Measurements from ENCODE around the gene DENND11. TPM values are rescaled to one million over a fixed set of nuclear protein-coding genes. Genes with fewer than 3 reads are reported as not detected.

DENND11 gene
- total RNA-seq, 1 experiment from 2014 or later: 1.7 TPM

DNA sequence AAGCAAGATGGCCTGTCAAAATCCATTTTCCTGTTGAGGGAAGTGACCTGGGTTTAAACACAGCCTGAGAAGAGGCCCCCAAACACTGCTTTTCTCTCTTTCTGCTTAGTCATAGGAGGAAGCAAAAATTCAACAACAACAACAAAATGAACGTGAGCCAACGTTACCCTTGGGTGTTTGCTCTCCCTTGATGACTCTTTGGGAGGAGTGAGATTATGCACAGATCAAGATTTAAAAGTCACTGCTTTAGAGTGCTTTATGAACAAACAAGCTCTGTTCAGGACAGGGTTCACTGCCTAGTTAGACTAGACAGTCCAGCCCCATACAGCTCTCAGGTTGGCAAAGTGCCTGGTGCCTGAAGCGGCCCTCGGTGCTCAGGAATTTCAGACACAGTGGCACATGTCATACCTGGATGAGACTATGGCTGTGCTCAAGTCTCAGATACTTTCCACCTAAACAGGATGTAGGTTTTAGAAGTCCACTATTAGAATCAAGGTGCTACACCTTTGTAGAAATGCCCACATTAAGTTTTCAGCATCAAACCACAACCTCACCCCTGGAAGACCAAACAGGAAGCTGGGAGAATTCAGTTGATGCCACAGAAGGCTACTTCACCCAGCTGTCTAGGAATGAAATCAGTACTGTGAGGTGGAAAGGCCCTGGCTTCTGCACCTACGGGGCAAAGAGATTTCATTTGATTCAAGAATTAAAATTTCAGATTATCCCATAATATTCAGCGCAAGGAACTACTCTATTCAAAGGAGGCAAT is 38.7 kb downstream of the DENND11 start:
- in situ Hi-C loops (cut with HindIII; ENCODE audit: low pct_unique_long_range_greater_than_20kb, low sequenced_read_pairs): no loop called here
- DNase-seq (ENCODE audit: low read depth): peak; percentile 78

DNA sequence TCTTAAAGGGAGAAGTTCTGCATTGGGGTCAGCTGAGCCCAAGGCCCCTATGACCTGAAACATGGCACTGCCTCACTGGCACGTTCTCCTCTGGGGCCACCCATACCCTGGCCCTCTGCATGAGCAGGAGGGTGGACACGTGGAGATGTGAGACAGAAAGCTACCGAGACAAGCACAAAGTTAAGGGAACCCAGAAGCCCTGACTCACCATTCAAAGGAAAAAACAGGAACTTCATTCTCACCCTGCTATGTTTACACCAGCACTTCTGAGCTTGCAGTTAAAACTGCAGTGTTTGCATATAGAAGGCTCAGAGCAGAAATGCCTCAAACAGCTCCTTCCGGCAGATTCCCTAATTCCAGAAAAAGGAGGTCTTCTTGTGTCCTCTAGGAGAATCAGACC is 41.7 kb downstream of the DENND11 start:
- DNase-seq (ENCODE audit: low read depth): no peak
- in situ Hi-C loops (cut with HindIII; ENCODE audit: low pct_unique_long_range_greater_than_20kb, low sequenced_read_pairs): no loop called here

DNA sequence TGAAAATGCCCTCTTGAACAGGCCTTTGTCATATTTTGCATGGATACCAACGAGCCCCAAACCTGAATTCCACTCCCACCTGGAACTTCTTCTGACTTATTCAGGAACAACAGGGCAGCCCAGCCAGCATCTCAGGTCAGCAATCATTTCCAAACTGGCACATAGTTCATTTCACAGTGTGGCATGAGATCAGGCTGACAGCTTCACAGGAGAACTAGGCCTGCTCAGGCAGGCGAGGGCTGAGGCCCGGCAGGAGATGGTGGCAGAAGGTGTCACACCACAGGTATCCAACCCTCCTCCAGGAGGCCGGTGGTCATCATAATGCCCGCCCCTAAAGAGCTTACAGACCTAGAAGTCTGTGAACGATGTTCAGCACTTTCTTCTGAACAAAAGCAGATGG is 42.5 kb downstream of the DENND11 start:
- DNase-seq (ENCODE audit: low read depth): no peak
- in situ Hi-C loops (cut with HindIII; ENCODE audit: low pct_unique_long_range_greater_than_20kb, low sequenced_read_pairs): no loop called here

DNA sequence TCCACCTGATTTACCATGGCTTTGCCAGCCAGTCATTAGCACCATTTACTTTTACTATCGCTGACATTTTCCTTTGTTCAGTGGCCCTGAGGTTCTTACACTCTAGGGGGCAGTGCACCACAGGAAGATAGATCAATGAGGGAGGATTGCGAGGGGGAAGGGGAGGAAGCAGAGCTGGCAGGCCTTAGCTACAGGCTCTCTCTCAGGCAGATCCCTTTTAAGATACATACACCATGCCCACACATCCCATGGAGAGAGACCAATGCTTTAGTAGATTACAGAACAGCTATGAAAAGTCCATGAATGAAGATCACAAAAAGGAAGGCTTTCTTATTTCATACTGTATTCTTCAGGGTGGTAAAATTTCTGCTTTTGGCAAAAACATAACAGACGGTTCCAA is 47.4 kb downstream of the DENND11 start:
- in situ Hi-C loops (cut with HindIII; ENCODE audit: low pct_unique_long_range_greater_than_20kb, low sequenced_read_pairs): no loop called here

DNA sequence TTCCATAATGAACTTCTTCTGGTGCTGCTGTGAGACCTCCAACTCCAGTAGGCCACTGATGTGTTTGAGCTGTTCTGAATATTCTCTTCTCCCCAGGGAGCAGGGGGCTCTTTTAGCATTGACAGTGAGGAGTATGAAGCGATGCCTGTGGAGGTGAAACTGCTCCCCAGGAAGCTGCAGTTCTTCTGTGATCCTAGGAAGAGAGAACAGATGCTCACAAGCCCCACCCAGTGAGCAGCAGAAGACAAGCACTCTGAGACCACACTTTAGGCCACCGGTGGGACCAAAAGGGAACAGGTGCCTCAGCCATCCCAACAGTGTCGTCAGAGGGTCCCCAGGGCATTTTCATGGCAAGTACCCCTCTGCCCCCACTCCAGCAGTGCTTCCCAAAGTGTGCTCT is 49.3 kb downstream of the DENND11 start:
- DNase-seq (ENCODE audit: low read depth): no peak
- in situ Hi-C loops (cut with HindIII; ENCODE audit: low pct_unique_long_range_greater_than_20kb, low sequenced_read_pairs): no loop called here

More for the DNA sequence above, 47.4 kb downstream of the DENND11 start:
- peak; percentile 66 for DNase-seq (ENCODE audit: low read depth)

Other genes with a start within 250 kb of the DENND11 start
- gene AGK, start 150.8 kb downstream of the DENND11 start, total RNA-seq (2014; rRNA removed; shearing (Covaris generic); ENCODE audit: low replicate concordance): 24.0 and 31.1 TPM in 2 replicates
- gene WEE2, start 6.2 kb upstream of the DENND11 start, total RNA-seq (2014; rRNA removed; shearing (Covaris generic); ENCODE audit: low replicate concordance): not detected in 2 replicates
- gene SSBP1, start 36.2 kb upstream of the DENND11 start, total RNA-seq (2014; rRNA removed; shearing (Covaris generic); ENCODE audit: low replicate concordance): 197 and 231 TPM in 2 replicates
- not detected in 2 replicates for gene TAS2R3, start 61.9 kb upstream of the DENND11 start, total RNA-seq (2014; rRNA removed; shearing (Covaris generic); ENCODE audit: low replicate concordance)
- not detected in 2 replicates for gene TAS2R4, start 74.5 kb upstream of the DENND11 start, total RNA-seq (2014; rRNA removed; shearing (Covaris generic); ENCODE audit: low replicate concordance)
- gene TAS2R5, start 88.1 kb upstream of the DENND11 start, total RNA-seq (2014; rRNA removed; shearing (Covaris generic); ENCODE audit: low replicate concordance): 0.17 TPM in 1 of 2 replicates, not detected in the other
- gene PRSS37, start 139.3 kb upstream of the DENND11 start, total RNA-seq (2014; rRNA removed; shearing (Covaris generic); ENCODE audit: low replicate concordance): not detected in 2 replicates
- not detected in 2 replicates for gene OR9A4, start 214.2 kb upstream of the DENND11 start, total RNA-seq (2014; rRNA removed; shearing (Covaris generic); ENCODE audit: low replicate concordance)
- not detected in 2 replicates for gene CLEC5A, start 244.8 kb upstream of the DENND11 start, total RNA-seq (2014; rRNA removed; shearing (Covaris generic); ENCODE audit: low replicate concordance)

Data from Caki2 (cell line).